ENCODE measurements around the gene ITPR2. TPM values are rescaled to one million over a fixed set of nuclear protein-coding genes. Genes with fewer than 3 reads are reported as not detected.
"Not testable (repeated sequence)": the region's sequence is repeated elsewhere in the genome, so short reads cannot be mapped to it uniquely, and the experiment has no call there.

The ITPR2 gene
- total RNA-seq, 1 donor from 2014 or later, result 74.5 TPM

DNA sequence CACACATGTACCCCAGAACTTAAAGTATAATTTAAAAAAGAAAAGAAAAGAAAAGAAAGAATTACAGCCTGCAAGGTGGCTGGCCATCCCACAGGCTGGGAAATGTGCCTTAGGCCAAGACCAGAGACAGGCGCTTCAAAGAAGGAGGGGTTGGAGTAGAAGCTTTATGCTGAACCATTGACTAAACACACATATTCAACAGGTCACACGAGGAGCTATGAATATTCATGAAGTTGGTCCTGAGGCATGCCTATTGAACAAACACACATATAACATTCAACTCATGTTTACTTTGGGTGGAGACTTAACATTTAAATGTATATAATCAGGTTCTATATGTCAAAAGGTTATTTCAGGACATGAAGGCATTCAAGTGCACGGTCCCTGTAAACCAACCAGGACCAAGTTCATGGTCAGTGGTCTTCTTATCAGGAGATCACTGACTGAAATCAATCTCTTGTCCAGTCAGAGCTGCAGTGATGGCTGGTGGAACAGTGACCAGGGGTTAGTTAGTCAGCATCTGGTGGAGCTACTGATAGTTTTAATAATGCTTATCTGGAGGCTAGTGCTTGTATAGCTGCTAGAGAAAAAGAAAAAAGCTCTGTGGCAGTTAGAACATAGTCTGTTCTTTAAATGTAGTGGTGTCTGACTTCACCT is 35.6 kb upstream of the ITPR2 start:
- intact Hi-C loops (cut with micrococcal nuclease), result no loop called here
- ChIA-PET POLR2A (interaction anchor here (0.6 kb wide), 1 partner anchor 8 kb away, joined by 5 read pairs; no protein-coding TSS in a partner anchor), CTCF (interaction anchor here (2.9 kb wide), 1 partner anchor 17 kb away, joined by 11 read pairs; no protein-coding TSS in a partner anchor)
- Mint-ChIP-seq H3K36me3 (ENCODE audit: low read depth) (no peaks in the 10 kb centered on the region), H3K9me3 (no peaks in the 10 kb centered on the region), H3K4me1 (peaks cover 9% of the 10 kb centered on the region), H3K27me3 (no peaks in the 10 kb centered on the region), H3K27ac (no peak overlapping the region), H3K4me3 (no peak overlapping the region)
- ATAC-seq (ENCODE audit: low read depth) (no peak), DNase-seq (no peak)
- TF ChIP-seq, protein P1, sequence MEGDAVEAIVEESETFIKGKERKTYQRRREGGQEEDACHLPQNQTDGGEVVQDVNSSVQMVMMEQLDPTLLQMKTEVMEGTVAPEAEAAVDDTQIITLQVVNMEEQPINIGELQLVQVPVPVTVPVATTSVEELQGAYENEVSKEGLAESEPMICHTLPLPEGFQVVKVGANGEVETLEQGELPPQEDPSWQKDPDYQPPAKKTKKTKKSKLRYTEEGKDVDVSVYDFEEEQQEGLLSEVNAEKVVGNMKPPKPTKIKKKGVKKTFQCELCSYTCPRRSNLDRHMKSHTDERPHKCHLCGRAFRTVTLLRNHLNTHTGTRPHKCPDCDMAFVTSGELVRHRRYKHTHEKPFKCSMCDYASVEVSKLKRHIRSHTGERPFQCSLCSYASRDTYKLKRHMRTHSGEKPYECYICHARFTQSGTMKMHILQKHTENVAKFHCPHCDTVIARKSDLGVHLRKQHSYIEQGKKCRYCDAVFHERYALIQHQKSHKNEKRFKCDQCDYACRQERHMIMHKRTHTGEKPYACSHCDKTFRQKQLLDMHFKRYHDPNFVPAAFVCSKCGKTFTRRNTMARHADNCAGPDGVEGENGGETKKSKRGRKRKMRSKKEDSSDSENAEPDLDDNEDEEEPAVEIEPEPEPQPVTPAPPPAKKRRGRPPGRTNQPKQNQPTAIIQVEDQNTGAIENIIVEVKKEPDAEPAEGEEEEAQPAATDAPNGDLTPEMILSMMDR (IDR thresholded peaks at IDR 0.05), result no peak

DNA sequence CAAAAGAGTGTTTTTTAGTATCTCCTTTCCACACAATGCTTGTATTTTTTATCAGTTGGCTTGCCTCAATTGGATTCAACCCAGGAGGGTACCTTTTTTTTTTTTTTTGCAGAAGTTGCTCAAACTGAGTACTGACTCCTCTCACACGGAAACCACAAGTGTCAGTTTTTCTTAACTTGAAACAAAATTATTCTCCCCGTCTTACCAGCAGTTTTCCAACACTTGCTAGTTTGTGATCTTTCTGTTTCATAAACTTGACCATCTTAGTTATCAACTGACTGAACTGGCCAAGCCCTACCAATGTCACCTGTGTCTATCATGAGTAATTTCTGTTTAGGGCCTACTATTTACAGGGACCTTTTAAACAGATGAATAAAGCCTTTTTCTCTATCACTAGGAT is 34.1 kb upstream of the ITPR2 start:
- Mint-ChIP-seq H3K27ac (no peak overlapping the region), H3K27me3 (no peaks in the 10 kb centered on the region), H3K9me3 (no peaks in the 10 kb centered on the region), H3K36me3 (ENCODE audit: low read depth) (no peaks in the 10 kb centered on the region), H3K4me1 (peaks cover 9% of the 10 kb centered on the region), H3K4me3 (no peak overlapping the region)
- CTCF ChIA-PET, result interaction anchor here (1.5 kb wide), 1 partner anchor 18 kb away, joined by 7 read pairs; no protein-coding TSS in a partner anchor
- POLR2A ChIA-PET, result no interaction called here
- intact Hi-C loops (cut with micrococcal nuclease), result no loop called here
- DNase-seq (no peak), ATAC-seq (ENCODE audit: low read depth) (no peak)
- TF ChIP-seq, protein P1 (IDR thresholded peaks at IDR 0.05), result no peak

DNA sequence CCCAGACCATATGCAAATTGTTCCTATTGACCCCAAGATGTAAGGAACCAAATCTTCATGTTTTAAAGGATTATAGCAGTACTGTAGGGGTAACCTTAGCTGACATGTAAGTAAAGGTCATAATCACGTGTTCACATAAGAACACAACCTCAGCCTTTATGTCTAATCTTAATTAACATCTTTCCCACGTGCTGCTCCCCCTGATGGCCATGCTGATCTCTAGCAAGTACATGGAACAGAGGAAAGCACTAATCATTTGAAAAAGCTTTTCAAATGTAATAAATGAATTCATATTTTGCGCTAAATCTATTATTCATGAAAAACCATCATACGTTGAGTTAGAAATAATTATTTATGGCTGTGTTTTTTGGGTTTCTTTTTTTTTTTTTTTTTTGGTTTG is 30.5 kb upstream of the ITPR2 start:
- ChIA-PET POLR2A (no interaction called here), CTCF (interaction anchor here (0.7 to 2.1 kb wide), 5 partner anchors 9 to 153 kb away, joined by 4 to 11 read pairs (median 4); no protein-coding TSS in a partner anchor)
- Mint-ChIP-seq H3K27ac (no peak overlapping the region), H3K27me3 (no peaks in the 10 kb centered on the region), H3K36me3 (ENCODE audit: low read depth) (no peaks in the 10 kb centered on the region), H3K4me3 (no peak overlapping the region), H3K9me3 (peaks cover 3% of the 10 kb centered on the region), H3K4me1 (peaks cover 9% of the 10 kb centered on the region)
- no peak for ATAC-seq (ENCODE audit: low read depth)
- intact Hi-C loops (cut with micrococcal nuclease), result no loop called here
- no peak for DNase-seq
- TF ChIP-seq, protein P1 (IDR thresholded peaks at IDR 0.05), result no peak

DNA sequence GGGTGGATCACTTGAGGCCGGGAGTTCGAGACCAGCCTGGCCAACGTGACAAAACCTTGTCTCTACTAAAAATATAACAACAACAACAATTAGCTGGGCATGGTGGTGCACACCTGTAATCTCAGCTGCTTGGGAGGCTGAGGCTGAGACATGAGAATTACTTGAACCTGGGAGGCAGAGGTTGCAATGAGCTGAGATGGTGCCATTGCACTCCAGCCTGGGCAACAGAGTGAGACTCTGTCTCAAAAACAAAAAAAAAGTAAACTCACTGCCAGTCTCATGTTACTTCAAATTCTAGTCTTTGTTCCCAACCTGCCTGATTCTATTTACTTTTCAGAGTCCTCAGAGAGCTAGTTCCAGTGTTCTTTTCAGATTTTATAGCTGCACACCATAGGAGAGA is 29.8 kb upstream of the ITPR2 start:
- CTCF ChIA-PET, result interaction anchor here (1.8 to 2.1 kb wide), 3 partner anchors 8 to 24 kb away, joined by 4 to 11 read pairs (median 9); no protein-coding TSS in a partner anchor
- intact Hi-C loops (cut with micrococcal nuclease); ATAC-seq (ENCODE audit: low read depth); DNase-seq; H3K36me3 Mint-ChIP-seq (ENCODE audit: low read depth); H3K27me3 Mint-ChIP-seq; H3K4me3 Mint-ChIP-seq; POLR2A ChIA-PET; H3K27ac Mint-ChIP-seq; H3K9me3 Mint-ChIP-seq; H3K4me1 Mint-ChIP-seq: not testable (repeated sequence)

DNA sequence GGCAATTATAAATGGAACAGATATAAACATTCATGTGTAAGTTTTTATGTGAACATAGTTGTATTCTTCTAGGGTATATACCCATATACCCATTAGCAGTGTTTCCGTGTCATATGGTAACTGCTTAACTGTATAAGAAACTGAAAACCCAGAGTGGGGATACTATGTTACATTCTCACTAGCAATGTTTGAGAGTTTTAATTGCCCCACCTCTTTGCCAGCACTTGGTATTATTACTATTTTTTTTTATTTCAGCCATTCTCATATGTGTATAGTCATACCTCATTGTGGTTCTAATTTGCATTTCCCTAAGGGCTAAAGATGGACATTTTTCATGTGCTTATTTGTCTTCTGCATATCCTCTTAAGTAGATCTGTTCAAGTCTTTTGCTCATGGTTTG is 28.7 kb upstream of the ITPR2 start:
- no peak for ATAC-seq (ENCODE audit: low read depth)
- intact Hi-C loops (cut with micrococcal nuclease), result no loop called here
- TF ChIP-seq, protein P1 (IDR thresholded peaks at IDR 0.05), result no peak
- no peaks in the 10 kb centered on the region for H3K27me3 Mint-ChIP-seq
- H3K9me3 Mint-ChIP-seq, result peaks cover 3% of the 10 kb centered on the region
- no peaks in the 10 kb centered on the region for H3K36me3 Mint-ChIP-seq (ENCODE audit: low read depth)
- H3K4me3 Mint-ChIP-seq, result no peak overlapping the region
- H3K4me1 Mint-ChIP-seq, result no peaks in the 10 kb centered on the region
- POLR2A ChIA-PET, result no interaction called here
- CTCF ChIA-PET, result no interaction called here
- H3K27ac Mint-ChIP-seq, result no peak overlapping the region
- DNase-seq, result no peak

Measured in activated B cell treated with CpG ODN at 0.5 μM for 24 hours (primary cell).